GM21737 (cell line): ENCODE results near the gene CD9.

Source experiments
- ATAC-seq: cut with Tn5 transposase; IDR thresholded peaks from one replicate; pipeline ENCODE4 v1.9.1; 2021; ENCODE audit warnings: mild to moderate bottlenecking, moderate library complexity; ENCODE audit not compliant: unreplicated experiment

CD9 gene

DNA sequence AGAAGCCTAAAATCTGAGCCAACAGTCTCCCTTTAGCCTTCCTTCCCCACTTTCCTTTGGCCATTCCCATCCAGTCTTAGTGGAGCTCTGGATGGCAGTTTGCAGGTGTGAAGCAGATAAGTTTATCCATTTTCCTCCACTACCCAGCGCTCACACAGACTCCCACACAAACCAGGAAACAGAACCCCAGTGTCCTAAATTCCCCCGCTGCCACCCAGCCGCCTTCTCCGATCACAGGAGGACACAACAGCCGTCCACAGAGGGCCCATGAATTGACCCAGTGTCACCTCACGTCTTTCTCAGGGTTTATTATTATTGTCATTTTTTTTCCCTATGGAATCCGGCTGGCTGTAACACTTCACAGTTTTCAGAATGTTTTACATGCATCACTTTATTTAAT, 16.4 kb downstream of the CD9 start:
- no peak for ATAC-seq

DNA sequence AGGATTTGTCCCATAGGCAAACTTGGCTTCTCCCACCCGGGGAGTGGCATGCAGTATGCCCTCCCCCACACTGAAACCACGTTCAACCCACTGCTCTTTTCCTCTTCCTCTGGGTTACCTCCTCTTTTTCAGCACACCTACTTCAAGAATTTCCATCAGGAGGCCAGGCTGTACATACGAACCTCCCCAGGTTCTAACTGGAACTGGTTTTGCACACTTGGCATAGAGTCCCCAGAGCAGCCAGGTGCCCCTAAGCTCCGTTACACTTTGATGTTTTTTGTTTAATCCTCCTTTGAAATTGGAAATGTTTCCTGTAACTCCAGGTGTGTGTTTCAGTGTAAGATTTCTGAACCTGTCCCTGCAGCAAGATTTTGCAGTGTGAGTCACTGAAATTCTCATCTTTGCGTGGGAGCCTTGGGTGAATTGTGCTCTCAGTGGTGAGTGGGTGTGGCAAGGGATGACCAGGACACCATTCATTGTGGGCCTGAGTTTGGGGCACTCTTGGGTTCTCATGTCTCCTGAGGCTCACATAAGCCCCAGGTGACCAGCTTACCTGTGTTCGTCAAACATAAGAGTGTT, 18.2 kb downstream of the CD9 start:
- no peak for ATAC-seq

DNA sequence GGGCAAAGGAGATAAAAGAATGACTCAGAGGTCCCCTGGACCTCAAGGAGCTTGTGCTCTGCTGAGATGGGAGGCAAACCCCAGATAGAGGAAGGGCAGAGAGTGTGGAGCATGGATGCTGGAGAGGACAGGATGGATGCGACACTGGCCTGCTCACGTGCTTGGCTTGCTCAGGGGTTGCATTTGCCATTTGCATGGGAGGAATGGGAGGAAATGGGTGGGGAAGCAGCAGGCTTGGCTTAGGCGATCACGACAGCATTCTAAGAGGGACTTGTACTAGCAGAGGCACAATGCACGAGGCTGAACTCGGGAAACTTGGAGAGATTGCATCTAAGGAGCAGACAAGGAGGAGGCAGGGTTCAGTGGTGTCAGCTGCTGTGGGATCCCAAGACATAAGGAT, 19.8 kb downstream of the CD9 start:
- no peak for ATAC-seq

DNA sequence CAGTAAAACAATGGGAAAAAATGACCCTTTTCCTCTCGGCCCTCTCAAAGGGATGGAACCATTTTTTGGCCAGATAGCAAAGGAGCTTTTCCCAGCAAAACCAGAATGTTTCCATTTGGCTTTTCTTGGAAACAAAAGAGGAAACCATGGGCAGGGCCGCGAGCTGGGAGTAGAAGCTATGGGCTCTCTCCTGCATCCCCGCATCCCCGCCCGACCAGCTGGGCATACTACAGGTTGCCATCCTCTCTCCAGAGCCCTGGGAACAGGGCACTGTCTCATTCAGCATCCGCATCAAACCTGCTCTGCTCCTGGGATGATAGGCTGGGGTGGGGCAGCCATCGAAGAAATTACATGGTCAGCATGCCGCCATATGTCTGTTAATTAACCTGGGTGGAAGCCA, 20.9 kb downstream of the CD9 start:
- no peak for ATAC-seq

DNA sequence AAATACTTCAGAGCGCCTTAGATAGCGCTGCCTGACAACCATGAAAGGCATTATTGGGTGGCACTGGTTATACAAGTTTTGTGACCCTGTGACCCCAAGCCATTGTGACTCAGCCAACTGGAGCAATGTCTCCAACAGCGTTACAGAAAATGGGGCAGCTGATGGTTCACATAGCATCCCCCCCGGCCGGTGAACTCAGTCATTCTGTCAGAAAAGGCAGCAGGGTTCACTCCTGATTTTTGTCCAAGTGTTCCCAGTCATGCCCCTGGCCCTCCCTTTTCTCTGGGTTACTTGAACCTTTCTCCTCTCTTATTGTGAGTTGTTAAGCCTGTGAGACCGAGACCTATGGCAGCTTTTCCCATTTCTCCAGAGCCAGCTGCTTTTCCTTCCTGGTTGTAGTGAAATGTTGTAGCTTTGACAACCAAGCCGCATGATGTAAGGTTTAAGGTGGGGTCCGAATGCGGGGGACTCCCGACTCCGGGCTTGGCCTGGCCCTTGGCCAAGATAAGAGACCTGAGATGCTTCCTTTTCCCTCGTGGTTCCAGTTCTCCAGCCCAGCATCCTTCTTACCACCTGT, 22.0 kb downstream of the CD9 start:
- no peak for ATAC-seq

DNA sequence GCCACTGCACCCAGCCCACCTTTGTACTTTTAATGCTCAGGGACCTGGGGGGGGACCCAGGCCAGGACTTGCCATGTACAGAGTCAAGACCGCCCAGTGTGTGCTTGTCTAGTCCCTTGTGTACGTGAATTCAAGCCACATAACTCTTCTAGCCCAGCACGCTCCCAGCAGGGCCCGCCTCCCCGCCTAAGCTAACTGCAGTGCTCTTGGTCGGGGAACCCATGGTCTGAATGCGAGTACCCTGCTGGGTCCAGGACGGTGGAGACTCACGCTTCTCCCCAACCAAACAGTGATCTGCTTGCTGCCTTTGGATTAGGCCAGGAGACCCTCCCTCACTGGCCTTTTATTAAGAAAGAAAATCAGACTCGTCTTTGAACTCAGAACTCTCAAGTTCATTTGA, 23.3 kb downstream of the CD9 start:
- no peak for ATAC-seq

DNA sequence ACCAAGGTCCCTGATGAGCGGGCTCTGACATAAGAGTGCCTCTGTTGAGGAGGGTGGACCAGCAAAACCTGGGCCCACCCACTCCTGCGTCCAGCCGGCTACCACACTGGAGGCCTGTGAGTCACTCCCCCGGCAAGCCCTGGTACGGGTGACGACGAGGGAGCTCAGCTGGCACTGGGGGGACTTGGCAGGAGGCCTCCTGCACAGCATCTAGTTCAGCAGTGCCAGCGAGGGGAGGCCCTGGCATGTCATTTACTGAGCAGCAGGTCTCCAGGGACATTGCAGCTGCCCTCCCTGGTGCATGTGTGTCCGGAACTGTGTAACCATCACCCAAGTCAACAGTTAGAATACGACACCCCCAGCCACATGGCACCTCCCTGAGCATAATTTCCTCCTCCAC, 24.4 kb downstream of the CD9 start:
- no peak for ATAC-seq

DNA sequence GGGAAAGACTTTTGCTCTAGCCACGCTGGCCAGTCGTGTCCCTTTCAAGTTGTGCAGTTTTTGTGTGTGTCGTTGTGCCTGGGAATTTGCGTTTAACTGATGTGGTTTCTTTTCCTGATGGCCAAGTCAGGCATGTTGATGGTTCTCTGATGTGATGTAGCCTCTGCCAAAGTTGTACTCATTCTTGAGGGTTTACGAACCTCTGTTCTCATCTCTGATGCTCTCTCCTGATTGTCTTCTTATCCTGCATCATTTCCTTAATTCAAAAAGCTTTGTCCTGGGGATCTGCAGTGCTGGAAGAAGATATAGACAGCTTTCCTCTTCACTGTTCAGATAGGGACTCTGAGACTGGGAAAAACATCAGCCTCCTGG, 25.4 kb downstream of the CD9 start:
- ATAC-seq, result no peak

DNA sequence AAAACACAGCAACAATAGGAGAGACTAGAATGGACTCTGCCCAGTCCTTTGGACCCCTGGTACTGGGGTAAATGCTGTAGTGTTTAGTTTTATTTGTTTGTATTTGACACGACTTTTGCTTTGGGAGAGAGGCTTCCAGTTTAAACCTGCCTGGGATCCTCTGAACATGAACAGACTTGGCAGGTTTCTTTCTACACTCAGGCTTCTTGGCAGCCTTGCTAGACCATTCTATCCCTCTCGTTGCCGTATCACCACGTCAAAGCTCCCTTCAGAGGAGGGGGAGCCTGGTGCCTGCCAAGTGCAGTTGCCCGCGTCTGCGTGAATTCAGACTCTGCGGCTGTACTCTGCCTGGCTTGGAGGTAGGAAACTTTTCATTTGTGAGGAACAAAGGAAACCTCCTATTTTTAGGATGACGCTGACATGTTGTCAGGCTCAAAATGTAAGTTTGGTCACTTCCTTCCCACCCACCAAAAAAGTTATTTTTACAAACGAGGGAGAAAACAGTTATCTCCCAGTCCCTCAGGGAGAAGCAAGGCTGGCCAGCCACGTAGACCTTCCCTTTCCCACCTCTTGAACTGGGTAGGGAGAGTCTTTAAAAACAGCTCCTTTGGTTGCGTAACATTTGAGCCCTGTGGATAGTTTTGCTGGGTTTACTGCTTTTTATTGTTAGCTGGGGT, 25.9 kb downstream of the CD9 start:
- ATAC-seq, result no peak

DNA sequence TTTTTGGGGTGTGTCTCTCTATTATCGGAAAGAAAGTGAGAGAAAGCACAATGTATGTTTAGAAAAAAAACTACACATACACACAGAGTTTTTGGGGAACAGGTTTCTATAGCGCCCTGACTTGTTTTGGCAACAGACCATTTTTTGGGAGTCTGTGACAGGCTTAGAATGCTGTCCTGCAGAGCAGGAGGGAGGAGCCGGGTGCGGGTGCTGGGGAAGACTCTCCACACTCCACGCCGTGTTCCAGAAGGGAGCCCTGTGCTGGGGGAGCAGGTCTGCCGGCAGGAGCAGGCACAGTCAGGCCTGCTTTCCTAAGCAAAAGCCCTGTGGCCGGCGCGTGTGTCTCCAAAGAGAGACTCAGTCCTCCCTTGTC, 26.5 kb downstream of the CD9 start:
- no peak for ATAC-seq

DNA sequence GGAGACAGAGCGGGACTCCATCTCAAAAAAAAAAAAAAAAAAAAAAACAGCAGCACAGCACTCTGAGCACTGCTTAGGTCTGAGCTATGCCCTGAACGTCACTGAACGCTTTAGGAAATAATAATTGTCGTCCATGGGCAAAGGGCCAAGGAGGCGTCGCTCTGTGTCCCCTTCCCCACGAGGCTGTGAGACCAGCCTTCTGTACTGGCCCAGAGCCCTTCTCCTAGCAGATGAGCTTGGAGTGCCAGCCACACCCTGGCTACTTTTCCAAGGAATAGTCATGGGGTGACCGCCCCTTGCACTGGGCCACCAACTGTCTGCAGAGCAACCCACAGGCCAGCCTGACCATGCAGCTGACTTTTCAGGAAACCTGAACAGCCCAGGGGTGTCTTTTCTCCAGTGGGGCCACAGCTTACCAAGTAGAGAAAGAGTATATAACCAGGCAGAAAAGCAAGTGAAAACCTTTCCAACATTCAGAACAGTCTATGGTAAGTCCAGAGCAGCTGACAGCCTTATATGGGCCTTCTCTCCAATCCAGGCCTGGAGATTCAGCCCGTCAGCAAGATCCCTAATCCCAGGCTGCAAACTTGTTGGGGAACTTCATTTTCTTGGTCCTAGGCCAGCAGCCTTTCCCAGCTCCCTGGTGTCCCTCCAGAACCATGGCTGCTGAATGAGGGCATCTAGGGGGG, 28.5 kb downstream of the CD9 start:
- ATAC-seq, result no peak

DNA sequence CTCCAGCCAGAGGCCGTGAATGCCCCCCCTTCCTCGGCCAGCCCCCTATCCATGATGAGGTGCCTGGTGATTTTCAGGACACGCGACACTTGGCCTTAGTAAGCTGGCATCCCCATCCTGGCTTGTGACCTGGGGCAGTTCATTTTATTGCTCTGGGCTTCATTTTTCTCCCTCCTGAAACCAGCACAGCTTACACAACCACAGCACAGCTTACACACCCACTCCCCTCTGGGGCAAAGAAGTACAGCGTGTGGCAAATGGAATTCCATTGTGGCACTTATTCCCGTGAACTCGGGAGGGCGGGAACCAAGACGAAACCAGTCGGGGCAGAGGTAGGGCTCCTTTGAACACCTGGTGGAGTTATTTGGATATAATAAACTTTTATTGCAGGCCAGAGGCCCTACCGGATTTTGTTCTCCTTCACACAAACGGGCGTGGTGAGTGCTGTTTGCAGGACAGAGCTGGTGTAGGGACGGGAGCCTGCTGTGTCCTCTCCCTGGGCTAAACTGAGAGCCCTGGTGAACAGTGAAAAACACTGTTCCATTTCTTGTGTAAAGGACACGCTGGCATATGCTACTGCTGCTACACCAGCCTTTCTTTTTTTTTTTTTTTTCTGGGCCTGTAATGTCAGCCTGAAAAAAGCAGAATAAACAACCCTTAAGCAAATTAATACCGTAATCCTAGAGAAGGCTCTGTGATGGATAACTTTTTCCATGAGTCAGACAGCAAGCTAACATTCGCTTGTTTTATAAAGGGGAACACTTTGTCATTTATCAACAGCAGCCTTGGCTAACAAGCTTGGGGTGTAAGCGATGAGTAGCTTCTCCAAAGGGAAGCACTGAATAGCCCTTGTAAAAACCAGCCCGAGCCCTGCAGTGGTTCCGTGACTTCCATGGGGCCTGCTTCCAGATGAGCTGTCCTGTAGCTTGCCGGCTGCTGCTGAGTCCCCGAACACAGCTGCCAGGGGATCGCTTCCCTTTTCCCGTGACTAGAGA, 29.3 kb downstream of the CD9 start:
- ATAC-seq, result no peak

DNA sequence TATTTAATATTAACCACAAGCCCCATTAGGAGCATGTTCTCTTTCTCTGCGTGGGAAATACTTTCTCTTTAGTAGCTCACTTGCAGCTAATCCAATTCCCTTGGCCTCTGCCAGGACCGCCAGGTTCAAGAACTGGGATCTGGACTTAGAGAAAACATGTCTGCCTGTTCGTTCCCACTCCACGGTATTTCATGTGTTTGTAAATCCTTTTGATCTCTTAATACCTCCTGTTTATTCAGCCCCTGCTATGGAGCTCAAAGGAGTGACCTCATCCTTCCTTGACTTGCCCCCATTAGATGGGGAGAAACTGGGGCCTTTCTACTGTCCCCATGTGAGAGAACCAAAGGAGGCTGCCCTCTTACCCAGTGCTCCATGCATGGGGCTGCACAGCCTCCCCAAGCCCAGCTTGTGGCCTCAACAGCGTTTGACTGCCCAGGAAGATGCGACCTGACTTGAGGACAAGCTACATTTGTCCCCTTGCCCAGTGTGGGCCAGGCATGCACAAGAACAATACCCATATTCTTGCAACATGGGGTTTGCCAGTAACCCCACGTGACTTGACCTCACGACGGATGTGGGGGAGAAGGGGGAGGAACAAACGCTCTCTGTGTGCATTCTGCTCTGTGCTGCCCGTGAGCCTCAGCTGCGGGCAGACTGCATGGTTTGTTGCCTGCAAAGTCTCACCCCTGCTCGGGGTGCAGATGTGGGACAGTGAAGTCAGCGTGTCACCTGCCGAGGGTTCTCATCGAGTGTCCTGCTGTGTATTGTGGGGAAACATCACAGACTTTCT, 30.3 kb downstream of the CD9 start:
- ATAC-seq, result peak; percentile 70

DNA sequence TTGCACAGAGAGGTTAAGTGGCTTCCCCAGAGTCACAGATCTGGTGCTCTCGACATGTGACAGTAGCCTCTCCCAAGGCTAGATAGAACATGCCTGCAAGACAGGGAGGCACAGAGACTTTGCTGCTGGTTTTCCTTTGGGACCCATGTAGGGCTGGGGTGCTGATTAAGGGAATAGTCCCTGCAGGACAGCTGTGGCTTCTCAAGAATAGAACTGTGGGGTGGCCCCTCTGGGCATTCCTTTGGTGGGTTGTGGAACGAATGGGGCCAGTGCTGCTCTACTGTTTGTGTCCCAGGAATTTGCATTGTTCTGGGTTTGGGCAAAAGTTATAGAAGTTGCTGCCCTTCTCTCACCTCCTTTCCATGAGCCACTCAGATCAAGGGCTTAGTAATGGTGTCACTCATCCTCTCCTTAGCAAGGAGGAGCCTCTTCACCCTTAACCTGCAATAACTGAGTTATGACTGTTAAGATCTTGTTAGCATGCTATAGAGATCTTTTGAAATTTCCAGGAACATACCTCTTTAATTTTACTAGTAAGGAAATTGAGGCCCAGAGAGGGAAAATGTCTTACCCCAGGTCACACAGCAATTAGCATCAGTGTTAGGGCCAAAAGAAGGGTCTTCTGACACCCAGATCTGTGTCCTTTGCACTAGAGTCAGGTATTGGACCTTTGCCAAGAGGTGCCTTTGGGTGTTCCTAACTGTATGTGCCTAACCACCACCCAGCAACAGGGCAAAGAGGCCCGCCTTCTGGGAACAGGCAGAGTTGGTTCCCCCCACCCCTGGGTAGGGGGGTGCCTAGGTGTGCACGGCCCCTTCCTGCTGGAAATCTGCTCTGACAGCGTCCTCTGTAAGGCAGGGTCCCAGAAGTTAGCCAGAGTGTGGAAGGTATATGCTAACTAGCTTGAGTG, 31.4 kb downstream of the CD9 start:
- ATAC-seq, result no peak

DNA sequence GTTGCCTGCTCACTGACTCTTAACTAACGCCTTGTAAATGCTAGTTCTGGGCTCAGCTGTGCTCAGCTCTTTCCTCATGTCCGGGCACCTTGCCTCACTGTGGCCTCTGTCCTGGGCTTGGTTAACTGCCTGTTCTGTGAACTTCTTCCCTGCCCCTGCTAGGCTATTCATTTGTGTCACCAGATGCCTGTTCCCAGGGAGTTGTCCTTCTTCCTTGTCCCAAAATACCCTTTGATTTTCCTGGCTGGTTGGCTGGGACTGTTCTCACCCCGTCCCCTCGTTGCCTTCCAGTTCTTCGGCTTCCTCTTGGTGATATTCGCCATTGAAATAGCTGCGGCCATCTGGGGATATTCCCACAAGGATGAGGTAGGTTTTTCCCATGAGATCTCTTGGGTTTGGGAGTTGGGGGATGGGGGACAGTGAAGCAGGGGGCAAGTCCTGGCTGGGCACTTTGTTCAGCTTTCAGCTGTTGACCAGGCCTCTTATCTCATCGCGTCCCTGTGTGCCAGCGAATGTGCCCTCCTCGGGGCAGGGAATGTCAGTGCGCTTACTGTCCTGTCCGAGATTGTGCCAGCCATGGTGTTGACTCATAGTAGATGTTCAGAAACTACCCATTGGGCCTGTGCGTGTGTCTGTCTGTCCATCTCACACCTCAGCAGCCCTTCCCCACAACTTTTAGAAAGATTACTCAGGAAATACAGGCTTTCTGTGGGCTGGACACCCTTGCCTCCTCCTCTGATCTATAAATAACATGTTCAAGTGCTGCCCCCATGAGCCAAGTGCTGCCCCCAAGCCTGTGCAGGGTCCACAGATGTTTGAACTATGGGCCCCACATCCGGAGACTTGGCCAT, 33.1 kb downstream of the CD9 start:
- no peak for ATAC-seq

DNA sequence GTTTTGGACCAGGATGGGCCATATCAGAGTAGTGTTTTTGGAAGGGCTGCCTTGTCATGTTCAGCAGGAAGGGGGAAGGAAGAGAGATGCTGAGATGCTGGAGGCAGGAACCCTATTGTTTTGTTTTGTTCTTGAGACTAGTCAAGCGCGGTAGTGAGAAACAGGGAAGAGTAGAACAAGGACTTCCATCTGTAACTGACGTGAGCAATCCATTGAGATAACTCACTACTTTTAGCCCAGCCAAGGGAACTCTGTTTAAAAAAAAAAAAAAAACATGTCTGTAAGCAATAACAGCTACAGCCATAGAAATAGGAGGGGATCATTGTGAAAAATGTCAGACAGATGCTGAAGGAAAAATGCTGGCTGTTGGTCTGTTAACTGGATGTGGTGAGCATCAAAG, 34.0 kb downstream of the CD9 start:
- ATAC-seq, result no peak

DNA sequence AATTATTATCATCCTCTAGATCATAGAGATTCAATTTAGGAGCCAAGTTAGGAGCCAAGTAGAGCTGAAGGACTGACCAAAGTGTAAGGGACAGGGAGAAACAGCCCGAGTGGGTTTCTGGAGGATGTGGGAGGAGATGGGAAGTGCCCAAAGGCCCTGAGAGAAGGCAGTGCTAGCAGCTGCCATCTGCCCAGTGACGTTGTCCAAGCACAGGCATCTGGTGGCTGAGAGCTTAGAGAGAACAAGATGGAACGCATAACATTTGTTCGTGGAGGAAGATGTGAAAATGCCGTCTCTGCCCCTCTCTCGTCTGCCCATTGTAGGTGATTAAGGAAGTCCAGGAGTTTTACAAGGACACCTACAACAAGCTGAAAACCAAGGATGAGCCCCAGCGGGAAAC, 34.7 kb downstream of the CD9 start:
- ATAC-seq, result no peak

DNA sequence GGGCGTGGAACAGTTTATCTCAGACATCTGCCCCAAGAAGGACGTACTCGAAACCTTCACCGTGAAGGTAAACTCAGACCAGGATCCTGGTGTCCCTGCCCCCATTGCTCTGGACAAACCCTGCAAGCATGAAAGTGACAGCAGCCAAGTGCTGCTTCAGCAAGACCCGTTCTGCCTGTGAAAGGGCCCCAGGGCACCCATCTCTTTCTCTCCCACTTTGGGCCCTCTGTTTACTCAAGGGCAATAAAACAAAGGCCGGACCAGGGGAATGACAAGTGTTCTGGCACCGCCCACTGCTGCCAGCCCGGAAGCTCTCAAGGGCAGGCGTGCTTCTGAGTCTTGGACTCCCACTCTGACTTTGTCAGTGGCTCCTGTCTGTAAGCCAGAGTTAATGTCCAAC, 35.3 kb downstream of the CD9 start:
- ATAC-seq, result no peak
